GM21526 (cell line): ENCODE data around the gene PDPK1.

Source experiments
- ATAC-seq: cut with Tn5 transposase; IDR thresholded peaks from one replicate; pipeline ENCODE4 v1.9.1; 2021; ENCODE audit warnings: moderate library complexity; ENCODE audit not compliant: unreplicated experiment, low FRiP score

PDPK1 gene

DNA sequence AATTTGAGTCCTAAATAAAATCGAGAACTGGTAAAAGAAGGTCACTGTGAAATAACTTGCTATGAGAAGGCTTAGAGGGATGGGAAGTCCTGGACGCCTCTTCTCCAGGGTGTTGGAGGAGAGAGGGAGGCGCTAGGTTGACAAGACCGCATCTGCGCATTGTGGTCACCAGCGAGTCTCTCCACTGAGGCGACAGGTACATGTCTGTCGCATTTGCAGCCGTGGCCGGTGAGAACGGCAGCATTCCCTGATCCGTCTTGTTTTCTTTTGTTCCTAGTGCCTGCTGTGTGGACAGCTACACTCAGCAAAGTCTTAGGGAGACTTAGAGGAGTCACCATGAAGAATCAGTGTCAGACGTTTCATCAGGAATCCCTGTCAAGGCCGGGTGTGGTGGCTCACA, 32.1 kb upstream of the PDPK1 start:
- ATAC-seq = no peak

DNA sequence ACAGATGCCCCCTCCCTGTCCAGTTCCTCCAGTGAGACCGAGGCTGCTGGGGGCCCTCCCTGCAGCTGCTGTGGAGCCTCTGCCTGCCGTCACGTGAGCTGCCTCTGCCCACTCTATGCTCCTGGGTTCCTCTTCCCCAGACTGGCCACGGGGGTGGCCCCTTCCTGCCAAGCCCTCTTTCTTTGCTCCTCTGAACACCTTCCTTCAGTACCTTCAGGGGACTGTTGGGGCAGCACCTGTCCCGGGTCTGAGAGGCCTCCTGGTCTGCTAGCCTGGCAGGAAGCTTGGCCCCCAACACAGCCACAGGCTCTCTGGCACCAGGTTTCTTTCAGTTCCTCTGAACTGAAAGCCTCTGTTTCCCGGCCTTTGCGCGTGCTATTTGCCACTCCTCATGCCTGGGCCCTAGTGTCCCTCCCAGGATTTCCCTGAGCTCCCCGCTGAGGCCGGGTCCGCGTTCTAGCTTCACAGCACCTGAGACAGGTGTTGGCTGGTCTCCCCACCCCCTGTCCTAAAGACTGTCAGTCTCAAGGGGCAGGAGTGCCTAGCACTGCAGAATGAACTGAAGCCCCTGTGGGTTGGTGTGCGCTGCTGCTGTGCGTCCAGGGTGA, 30.7 kb upstream of the PDPK1 start:
- no peak for ATAC-seq

DNA sequence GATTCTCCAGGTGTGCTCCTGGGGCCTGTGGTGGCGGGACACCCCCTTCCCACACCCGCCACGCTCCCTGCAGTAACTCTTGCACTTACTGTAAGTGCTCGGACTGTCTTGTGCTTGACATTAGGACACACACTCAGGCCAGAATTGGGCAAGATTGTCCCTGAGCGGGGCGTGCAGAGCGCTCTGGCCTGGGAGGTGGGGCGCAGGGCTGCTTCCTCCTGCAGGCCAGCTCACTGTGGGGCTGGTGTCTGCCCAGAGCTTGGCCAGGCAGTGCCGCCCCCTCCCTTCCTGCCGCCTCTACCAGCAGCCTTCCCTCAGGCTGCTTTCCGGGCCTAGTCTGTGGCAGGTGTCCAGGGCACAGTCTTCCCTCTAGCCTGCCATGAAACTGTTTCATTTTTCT, 30.2 kb upstream of the PDPK1 start:
- no peak for ATAC-seq

DNA sequence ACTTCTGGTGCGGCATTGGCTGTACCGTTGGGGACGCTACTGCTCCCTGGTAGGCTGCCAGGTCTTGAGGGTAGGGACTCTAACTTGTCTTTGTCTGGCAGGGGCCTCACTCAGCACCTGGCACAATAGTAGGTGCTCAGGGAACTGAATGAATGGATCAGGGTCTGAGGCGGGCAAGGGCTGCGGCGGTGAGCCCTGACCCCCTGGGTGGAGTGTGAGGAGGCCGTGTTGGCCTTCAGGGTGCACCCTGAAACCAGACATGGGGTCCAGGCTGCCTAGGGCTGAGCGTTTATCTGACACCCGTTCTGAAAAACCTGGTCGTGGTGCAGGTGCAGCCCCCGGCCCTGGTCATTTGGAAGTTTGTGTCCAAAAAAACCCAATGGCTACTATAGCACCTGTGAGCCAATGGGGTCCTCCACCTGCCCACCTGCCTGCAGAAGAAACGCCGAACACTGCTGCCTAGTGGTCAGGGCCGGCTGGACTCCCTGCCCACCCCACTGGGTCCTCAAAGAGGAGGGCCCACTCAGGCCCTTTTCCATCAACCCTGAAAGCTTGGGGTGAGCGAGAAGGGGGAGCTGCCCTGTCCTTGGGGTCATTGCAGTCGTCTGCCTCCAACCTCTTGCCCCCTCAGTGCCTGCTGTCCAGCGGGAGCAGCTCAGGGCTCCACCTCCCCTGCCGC, 29.0 kb upstream of the PDPK1 start:
- no peak for ATAC-seq

DNA sequence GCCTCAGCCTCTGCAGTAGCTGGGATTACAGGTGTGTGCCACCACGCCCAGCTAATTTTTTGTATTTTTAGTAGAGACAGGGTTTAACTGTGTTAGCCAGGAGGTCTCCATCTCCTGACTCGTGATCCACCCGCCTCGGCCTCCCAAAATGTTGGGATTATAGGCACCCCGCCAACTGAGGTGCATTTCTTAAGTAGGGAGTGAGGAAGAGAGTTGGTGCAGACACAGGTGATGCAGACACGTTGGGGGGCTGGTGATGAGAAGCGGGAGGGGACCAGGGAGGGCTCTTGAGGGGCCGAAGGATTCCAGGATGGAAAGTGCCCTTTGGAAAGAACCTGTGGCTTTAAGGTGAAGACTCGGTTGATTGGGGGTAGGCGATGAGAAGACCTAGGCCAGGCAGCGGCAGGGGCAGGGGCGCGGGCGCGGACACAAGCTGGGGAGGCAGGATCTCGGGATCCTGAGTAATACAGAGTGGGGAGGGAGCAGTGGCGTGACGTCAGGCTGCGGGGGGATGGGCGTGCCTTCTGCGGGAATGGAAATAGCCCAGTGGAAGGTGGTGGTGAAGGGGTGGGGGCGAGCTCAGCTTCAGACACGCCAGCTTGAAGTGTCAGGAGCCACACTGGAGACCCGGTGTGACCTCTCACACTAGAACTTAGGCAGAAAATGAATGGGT, 26.6 kb upstream of the PDPK1 start:
- ATAC-seq = no peak

DNA sequence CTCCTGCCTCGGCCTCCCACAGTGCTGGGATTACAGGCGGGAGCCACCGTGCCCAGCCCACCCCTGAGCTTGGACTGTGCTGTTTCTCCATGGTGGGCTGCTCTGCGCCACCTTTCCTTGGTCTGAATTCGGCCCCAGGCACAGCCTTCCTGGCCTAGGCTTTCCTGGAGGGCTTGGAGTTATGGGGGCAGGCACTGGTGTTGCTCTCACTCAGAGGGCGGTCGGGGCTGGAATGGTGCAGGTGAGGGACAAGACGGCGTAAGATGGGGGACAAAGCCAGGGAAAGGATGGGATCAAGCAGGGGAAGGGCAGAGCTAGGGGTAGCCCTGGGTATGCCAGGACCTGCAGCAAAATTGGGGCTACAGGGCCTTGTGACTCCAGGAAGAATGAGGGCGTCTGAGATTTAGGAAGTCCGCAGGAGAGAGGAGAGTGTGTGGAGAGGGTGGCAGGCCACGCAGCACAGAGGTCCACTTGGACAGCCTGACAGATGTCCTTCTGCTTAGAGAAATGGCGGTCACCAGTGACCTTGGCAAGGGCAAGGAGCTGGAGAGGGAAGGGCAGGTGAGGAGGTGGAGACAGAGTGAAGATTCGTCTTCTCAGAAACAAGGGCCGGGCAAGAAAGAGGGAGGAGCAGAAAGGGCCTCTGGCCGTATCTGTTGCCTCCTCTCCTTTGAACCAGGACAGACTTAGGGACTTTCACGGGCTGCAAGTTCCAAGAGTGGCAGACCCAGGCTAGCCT, 25.7 kb upstream of the PDPK1 start:
- no peak for ATAC-seq

DNA sequence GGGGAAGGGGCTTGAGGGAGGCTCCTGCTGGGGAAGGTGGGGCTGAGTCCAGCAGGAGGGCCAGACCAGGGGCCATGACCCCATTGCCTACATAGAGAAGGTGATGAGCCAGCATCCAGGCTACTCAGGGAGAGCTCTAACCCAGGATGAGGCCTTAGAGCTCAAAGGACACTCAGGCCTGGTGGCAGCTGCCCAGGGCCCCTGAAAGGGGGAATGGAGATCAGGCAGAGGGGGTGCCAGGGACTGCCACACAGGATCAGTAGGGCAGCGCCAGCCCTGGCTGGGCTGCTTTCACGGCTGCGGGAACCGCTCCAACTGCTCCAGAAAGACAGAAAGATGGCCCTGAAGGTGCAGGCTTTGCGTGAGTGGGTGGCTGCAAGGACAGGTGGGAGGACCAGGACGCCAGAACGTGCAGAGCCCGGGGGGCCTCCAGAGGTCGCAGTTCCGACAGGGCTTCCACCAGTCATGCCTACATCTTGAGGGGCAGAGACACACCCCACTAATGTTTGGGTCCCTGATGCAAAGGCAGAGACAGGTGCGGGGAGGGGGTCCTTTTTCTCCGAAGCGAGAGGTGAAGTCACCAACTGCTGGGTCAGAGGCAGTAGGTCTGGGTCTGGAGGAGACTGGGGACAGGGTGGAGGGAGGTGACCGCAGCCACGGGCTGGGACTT, 25.0 kb upstream of the PDPK1 start:
- no peak for ATAC-seq

DNA sequence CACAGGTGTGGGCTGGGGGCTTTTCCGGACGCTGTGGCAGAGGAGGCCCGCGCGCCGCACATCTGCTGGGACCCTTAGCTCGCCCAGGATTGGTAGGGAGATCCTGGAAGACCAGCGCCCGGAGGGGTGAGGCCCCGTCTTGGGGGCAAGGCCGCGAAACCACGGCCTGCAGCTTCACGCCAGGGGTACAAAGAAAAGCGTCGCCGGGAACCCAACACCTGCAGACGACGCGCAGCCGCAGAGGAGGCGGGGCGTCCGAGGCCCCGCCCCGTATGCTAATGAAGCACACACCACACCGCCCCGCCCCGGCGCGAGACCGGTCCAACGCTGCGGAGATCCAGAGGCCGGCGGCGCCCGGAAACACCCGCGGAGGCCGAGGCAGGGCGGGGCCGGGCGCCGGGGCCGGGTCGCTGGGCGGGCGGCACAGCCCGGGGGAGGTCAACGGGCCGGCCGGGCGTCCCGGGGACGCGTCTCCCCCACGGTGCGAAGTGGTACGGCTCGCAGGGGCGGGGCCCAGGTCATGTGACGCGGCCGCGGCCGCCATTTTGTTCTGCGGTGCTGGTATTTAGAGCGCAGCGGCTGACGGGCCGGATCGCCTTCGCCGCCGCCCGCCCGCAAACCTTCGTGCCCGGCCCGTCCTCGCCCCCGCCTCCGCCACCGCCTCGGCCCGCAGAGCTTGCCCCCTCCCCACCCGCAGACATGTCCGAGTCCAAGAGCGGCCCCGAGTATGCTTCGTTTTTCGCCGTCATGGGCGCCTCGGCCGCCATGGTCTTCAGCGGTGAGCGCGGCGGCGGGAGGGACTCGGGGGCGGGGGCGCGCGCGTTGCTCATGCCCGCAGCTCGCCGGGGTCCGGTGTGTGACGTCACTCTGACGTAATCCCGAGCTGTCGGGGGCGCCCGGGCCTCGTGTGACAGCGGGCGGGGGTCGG, 24.2 kb upstream of the PDPK1 start, which contains the start of gene ATP6V0C:
Gene ATP6V0C, plus strand, starts transcription at position 548 of the 928 bp plus-strand sequence. Its CDS starts 152 bp downstream, at position 700.
- ATAC-seq = peak; percentile 57

DNA sequence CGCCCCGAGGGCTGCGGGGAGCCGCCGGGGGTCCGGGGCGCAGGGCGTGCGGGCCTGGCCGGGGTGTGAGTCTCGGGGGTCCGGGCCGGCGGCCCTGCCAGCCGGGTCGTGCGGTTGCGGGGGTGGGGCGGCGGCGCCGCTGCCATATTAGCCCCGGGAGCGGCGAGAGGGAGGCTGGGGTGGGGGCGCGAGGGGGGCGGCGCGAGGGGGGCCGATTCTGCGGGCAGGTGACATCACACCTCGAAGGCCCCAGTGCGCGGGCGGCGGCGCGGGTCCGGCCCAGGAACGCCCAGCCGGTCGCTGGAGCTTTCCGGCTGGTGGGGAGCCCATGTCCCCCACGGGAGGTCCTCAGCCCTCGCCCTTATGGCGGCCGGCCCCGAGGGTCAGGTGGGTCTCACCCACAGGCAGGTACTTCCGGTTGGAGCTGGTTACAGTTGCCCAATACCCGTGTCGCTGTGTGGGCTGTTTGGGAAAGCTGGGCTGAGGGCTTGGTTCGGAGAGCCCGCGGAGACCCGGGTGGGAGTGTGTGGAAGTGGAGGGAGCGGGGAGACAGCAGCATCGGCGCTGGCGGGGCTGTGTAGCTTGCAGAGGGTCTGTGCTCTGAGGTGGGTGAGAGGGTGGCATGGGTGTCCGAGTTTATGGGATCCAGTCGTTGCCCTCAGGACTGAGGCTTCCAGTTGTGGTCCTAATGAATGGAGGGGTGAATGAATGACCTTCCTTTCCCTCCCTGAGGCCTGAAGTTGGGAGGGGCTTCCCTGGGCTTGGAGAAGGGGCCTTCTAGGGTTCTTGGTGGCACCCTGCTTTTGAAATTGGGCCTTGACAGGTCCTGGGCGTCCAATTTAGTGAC, 23.3 kb upstream of the PDPK1 start:
- no peak for ATAC-seq

DNA sequence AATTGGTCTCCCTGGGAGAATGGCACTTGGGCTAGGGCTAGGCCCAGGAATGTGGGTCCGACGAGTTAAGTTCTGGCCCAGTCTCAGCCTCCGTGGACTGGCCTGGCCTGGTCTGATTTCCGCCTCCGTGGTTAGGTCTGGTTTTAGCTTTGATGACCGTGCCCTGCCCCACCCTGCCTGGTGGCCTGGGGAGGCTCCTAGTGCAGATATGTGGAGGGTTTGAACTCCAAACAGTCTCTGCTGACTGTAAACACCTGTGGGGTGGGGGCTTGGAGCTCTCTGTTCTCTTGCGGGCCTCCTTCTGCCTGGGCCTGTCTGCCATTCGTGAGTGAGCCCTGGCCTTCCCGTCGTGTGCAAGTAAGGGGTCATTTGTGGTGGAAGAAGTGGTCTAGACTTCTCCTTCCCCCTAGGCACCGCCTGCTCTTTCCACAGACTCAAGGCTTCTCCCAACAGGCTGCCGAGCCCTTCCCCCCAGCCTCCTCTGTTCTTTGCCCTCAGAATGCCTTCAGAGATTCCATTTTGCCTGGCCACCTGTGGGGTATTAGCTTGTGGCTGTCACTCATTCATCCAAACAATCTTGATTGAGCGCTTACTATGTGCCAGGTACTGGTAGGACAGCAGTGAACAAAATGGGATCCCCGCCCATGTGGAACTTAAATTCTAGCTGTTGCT, 22.5 kb upstream of the PDPK1 start:
- no peak for ATAC-seq

DNA sequence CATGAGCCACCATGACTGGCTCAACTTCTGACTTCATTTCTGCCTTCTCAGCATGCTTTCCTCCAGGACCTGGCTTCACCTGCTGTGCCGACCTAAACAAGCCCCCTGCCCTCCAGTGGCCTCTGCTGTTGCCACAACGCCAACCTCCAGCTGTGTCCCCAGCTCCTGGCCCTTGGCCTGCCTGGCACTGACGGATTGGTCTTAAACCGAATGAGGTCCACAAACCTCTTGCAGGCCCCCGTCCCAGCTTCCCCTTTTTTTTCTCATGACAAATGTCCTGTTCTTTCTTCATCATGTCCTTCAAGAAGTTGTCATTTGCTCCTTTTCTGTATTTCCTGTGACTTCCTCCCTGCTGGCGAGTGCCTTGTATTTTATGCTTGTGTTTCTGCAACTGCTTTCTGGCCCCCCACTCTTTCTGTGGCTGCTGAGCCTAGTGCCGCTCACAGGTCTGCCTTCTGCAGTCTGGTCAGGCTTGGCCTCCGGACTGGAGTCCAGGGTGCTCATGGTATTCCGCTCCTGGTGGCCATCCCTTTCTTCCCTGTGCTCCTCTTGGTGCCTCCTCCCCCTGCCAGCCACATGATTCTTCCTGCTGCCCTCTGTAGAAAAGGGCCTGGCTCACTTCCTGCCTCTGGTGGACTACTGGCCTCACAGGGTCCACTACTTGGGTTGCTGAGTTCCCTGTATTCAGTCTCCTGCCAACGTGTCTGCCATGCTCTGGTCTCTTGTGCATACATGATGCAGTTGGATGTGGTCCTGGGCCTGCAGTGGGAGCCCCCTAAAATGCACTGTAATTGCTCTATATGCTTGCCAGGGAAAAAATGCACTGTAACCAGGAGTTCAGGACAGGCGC, 21.2 kb upstream of the PDPK1 start:
- no peak for ATAC-seq

DNA sequence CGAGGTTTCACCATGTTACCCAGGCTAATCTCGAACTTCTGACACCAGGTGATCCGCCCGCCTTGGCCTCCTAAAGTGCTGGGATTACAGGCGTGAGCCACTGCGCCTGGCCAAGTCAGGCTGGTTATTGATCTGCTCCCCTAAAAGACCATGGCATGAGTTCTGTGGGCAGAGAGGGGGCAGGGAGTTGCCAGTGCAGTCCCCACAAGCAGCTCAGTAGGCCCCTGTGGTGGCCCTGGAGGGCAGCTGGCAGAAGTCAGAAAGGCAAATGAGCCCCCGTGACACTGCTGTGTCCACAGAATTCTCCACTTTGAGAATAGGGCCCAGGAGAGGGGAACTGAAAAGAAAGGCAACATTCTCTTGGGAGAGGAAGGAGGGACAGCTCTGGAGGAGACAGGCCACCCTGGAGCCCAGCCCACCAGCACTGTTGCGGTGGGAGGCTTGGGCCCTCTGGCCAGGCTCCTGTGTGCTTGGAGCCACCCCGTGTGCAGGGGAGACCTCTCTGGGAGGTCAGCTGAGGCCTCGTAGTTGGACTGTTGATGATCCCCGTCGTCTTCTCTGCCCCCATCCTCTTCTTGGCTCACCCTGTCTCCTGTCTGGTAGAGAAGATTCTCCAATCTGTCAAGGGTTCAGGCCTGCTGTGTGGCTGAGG, 19.7 kb upstream of the PDPK1 start:
- no peak for ATAC-seq

DNA sequence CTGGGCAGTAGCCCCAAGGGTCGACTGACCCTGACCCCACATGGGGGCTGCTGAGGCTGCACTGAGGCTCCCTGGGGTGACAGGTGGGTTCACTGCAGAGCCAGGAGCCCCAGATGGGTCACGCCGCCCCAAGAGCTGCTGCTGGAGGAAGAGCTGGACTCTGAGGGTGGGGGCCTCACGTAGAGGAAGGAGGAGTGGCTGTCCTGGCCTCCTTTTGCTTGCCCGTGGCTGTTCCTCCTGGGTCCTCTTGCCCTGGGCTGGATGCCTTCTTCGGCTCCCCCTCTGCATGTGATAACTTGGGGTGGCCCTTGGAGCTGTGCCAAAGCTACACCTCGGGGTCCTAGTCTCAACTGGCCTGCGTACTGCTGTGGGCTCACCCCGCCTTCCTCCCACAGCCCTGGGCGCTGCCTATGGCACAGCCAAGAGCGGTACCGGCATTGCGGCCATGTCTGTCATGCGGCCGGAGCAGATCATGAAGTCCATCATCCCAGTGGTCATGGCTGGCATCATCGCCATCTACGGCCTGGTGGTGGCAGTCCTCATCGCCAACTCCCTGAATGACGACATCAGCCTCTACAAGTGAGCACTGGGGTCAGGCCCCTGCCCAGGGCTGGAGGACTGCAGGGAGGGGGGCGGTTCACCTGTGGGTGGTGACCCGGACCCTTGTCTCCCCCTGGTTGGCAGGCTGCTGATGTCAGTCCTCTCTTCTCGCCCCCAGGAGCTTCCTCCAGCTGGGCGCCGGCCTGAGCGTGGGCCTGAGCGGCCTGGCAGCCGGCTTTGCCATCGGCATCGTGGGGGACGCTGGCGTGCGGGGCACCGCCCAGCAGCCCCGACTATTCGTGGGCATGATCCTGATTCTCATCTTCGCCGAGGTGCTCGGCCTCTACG, 18.8 kb upstream of the PDPK1 start:
- ATAC-seq = no peak

DNA sequence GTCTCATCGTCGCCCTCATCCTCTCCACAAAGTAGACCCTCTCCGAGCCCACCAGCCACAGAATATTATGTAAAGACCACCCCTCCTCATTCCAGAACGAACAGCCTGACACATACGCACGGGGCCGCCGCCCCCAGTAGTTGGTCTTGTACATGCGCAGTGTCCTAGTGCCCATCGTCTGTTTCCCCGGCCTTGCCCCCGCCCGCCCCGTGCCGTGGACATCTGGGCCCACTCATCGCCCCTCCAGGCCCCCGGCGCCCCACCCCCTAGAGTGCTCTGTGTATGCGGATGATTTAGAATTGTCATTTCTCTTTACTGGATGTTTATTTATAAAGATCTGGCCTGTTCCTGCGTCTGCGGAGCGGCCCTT, 18.1 kb upstream of the PDPK1 start:
- ATAC-seq = no peak

DNA sequence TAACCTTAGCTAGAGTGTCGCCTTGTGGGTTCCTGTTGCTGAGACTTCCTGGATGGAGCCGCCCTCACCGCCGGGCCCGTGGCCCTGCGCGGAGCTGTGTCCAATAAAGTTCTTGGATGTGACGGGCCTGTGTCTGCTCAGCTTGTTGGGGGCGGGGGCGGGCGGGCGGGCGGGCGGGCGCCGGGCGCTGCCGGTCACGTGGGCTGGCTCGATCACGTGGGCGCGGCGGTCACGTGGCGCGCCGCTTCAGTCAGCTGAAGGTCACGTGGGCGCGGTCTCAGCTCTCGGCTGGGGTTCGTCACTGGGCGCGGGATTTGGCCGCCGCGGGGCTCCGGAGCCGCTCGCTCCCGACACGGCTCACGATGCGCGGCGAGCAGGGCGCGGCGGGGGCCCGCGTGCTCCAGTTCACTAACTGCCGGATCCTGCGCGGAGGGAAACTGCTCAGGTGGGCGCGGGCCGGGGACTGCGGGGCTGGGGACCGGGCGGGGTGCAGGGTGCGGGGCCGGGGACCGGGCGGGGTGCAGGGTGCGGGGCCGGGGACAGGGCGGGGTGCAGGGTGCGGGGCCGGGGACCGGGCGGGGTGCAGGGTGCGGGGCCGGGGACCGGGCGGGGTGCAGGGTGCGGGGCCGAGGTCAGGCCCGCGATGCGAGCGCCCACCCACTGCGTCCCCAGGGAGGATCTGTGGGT, 17.6 kb upstream of the PDPK1 start, which contains the start of gene AMDHD2:
Gene AMDHD2, plus strand, starts transcription at position 275 of the 687 bp plus-strand sequence. Its CDS starts 88 bp downstream, at position 363.
- ATAC-seq = peak; percentile 41
